BLaER1 (cell line): Measurements from ENCODE around the gene PIWIL1.

Experiments used
- H3K27ac ChIP-seq: shearing (Covaris generic); formaldehyde crosslinking; 2 replicates; pipeline ENCODE4 v1.8.1; 2022
- H3K27me3 ChIP-seq: shearing (Covaris generic); formaldehyde crosslinking; 2 replicates; pipeline ENCODE4 v1.8.1; 2022
- H3K36me3 ChIP-seq: shearing (Covaris generic); formaldehyde crosslinking; 2 replicates; pipeline ENCODE4 v1.8.1; 2022
- H3K4me1 ChIP-seq: shearing (Covaris generic); formaldehyde crosslinking; 2 replicates; pipeline ENCODE4 v1.8.1; 2022
- H3K4me2 ChIP-seq: shearing (Covaris generic); formaldehyde crosslinking; 2 replicates; pipeline ENCODE4 v1.8.1; 2022
- H3K4me3 ChIP-seq: shearing (Covaris generic); formaldehyde crosslinking; 2 replicates; pipeline ENCODE4 v1.8.1; 2022
- H3K9ac ChIP-seq: shearing (Covaris generic); formaldehyde crosslinking; 2 replicates; pipeline ENCODE4 v1.8.1; 2022
- H3K9me3 ChIP-seq: shearing (Covaris generic); formaldehyde crosslinking; 2 replicates; pipeline ENCODE4 v1.8.1; 2022
- H4K20me1 ChIP-seq: shearing (Covaris generic); formaldehyde crosslinking; 2 replicates; pipeline ENCODE4 v1.8.1; 2022
- Cebpa-rat ChIP-seq: shearing (Covaris generic); IDR thresholded peaks from 2 replicates; pipeline ENCODE4 v1.8.1; 2022

Gene PIWIL1

GRCh38 chr12:130337488-130338303, at the start of gene PIWIL1:
TSS of gene PIWIL1 (plus strand) at chr12:130337887. CDS start at chr12:130342592, 4,705 bp downstream.
- no peaks in the 10 kb centered on the region for H3K27me3 ChIP-seq
- no peak within 1 kb of the TSS for H3K4me2 ChIP-seq
- H3K9me3 ChIP-seq, result no peaks in the 10 kb centered on the region
- 0 out of 2 replicates have a peak, but pooled peaks cover 8% of the 10 kb centered on the region for H3K4me1 ChIP-seq
- no peaks in the 10 kb centered on the region for H4K20me1 ChIP-seq
- TF ChIP-seq Cebpa-rat, result no peak
- H3K9ac ChIP-seq, result no peak within 1 kb of the TSS
- H3K4me3 ChIP-seq, result no peak within 1 kb of the TSS
- no peaks in the 10 kb centered on the region for H3K36me3 ChIP-seq
- no peak within 1 kb of the TSS for H3K27ac ChIP-seq

GRCh38 chr12:130288206-130288605, 49.5 kb upstream of the PIWIL1 start:
- H3K27ac ChIP-seq, result no peak overlapping the region
- no peaks in the 10 kb centered on the region for H3K4me1 ChIP-seq
- no peaks in the 10 kb centered on the region for H4K20me1 ChIP-seq
- H3K9me3 ChIP-seq, result peaks cover 35% of the 10 kb centered on the region
- no peaks in the 10 kb centered on the region for H3K27me3 ChIP-seq
- H3K4me3 ChIP-seq, result no peak overlapping the region
- no peak for TF ChIP-seq Cebpa-rat
- H3K9ac ChIP-seq, result no peak overlapping the region
- H3K4me2 ChIP-seq, result no peak overlapping the region
- no peaks in the 10 kb centered on the region for H3K36me3 ChIP-seq

DNA sequence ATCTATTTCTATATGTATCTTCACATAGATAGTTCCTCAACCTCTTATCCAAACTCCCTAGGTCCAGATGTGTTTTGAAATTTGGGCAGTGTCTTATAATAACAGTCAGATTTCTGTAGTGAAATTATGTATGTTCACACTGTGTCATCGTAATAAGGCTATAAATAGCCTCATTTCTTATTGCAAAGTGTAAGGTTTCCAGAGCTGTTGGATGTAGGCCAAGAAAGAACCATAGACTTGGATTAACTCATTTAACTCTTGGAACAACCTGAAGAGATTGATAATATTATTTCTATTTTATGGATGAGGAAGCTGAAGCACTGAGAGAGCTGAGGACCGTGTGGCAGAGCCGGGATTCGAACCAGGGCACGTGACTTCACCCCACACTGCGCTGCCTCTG, 49.0 kb upstream of the PIWIL1 start:
- Histone ChIP-seq H3K36me3 (no peaks in the 10 kb centered on the region), H3K9ac (no peak overlapping the region), H3K9me3 (peaks cover 30% of the 10 kb centered on the region), H3K27me3 (no peaks in the 10 kb centered on the region), H3K4me2 (no peak overlapping the region), H3K4me1 (no peaks in the 10 kb centered on the region), H3K4me3 (no peak overlapping the region), H4K20me1 (no peaks in the 10 kb centered on the region), H3K27ac (no peak overlapping the region)
- no peak for TF ChIP-seq Cebpa-rat

DNA sequence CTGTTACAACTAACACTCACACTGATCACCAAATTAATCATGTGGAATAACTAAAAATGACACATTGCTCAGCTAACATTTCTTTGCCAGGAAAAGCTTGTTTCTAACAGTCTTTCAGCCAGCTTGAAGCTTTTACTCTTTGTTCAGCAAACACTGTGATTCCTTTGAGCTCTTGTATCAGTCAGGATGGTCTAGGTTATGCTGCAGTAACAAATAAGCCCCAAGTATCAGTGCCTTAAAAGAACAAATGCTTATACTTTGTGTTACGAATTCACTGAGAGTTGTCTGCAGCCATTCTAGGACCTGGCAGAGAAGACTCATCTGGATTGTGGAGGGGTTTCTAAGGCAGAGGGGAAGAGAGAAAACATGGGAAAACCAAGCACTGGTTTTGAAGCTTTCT, 47.6 kb upstream of the PIWIL1 start:
- H3K9ac ChIP-seq, result no peak overlapping the region
- H3K27me3 ChIP-seq, result no peaks in the 10 kb centered on the region
- peaks cover 16% of the 10 kb centered on the region for H3K9me3 ChIP-seq
- no peak for TF ChIP-seq Cebpa-rat
- no peaks in the 10 kb centered on the region for H3K36me3 ChIP-seq
- H3K4me2 ChIP-seq, result no peak overlapping the region
- no peaks in the 10 kb centered on the region for H4K20me1 ChIP-seq
- no peak overlapping the region for H3K27ac ChIP-seq
- no peaks in the 10 kb centered on the region for H3K4me1 ChIP-seq
- no peak overlapping the region for H3K4me3 ChIP-seq

- Histone ChIP-seq H3K4me2 (no peak overlapping the region), H3K27ac (no peak overlapping the region), H3K4me1 (peaks cover 27% of the 10 kb centered on the region), H3K36me3 (no peaks in the 10 kb centered on the region), H4K20me1 (no peaks in the 10 kb centered on the region), H3K9ac (no peak overlapping the region), H3K4me3 (no peak overlapping the region), H3K27me3 (no peaks in the 10 kb centered on the region), H3K9me3 (no peaks in the 10 kb centered on the region)
- TF ChIP-seq Cebpa-rat, result no peak
Measured at GRCh38 chr12:130298322-130299021, 39.2 kb upstream of the PIWIL1 start.

- H3K4me3 ChIP-seq, result no peak overlapping the region
- H3K27ac ChIP-seq, result no peak overlapping the region
- peaks cover 35% of the 10 kb centered on the region for H3K4me1 ChIP-seq
- peak overlapping the region; percentile 69 for H3K4me2 ChIP-seq
- no peaks in the 10 kb centered on the region for H3K27me3 ChIP-seq
- H3K9ac ChIP-seq, result no peak overlapping the region
- no peaks in the 10 kb centered on the region for H3K9me3 ChIP-seq
- TF ChIP-seq Cebpa-rat, result no peak
- H4K20me1 ChIP-seq, result no peaks in the 10 kb centered on the region
- H3K36me3 ChIP-seq, result no peaks in the 10 kb centered on the region
Measured at GRCh38 chr12:130299574-130299973, 38.1 kb upstream of the PIWIL1 start.

- Histone ChIP-seq H3K9me3 (no peaks in the 10 kb centered on the region), H4K20me1 (no peaks in the 10 kb centered on the region), H3K9ac (no peak overlapping the region), H3K27ac (no peak overlapping the region), H3K27me3 (no peaks in the 10 kb centered on the region), H3K4me2 (peak overlapping the region; percentile 69), H3K4me1 (peaks cover 40% of the 10 kb centered on the region), H3K4me3 (no peak overlapping the region), H3K36me3 (no peaks in the 10 kb centered on the region)
- TF ChIP-seq Cebpa-rat, result no peak
Measured at GRCh38 chr12:130300090-130300489, 37.6 kb upstream of the PIWIL1 start.

GRCh38 chr12:130300737-130301535, 36.8 kb upstream of the PIWIL1 start:
- Histone ChIP-seq H3K4me3 (no peak overlapping the region), H3K27ac (0 out of 2 replicates have a peak overlapping the region, but pooled peaks have one; percentile 10), H3K4me2 (peak overlapping the region; percentile 69), H4K20me1 (no peaks in the 10 kb centered on the region), H3K27me3 (no peaks in the 10 kb centered on the region), H3K36me3 (no peaks in the 10 kb centered on the region), H3K9me3 (no peaks in the 10 kb centered on the region), H3K4me1 (peaks cover 41% of the 10 kb centered on the region), H3K9ac (no peak overlapping the region)
- no peak for TF ChIP-seq Cebpa-rat

- Histone ChIP-seq H3K9ac (no peak overlapping the region), H3K4me2 (peak overlapping the region; percentile 69), H3K36me3 (no peaks in the 10 kb centered on the region), H3K4me1 (peaks cover 41% of the 10 kb centered on the region), H4K20me1 (no peaks in the 10 kb centered on the region), H3K9me3 (no peaks in the 10 kb centered on the region), H3K27ac (no peak overlapping the region), H3K4me3 (no peak overlapping the region), H3K27me3 (no peaks in the 10 kb centered on the region)
- TF ChIP-seq Cebpa-rat, result no peak
Measured at GRCh38 chr12:130301559-130301958, 36.1 kb upstream of the PIWIL1 start.
